ENCODE results near the gene CRTC3.

CRTC3 gene

GRCh38 chr15:90646662-90647305, 117.1 kb downstream of the CRTC3 start:
- TF ChIP-seq CTCF (conservative IDR thresholded peaks at IDR 0.05; ENCODE audit: control insufficient read depth, insufficient read depth, low read depth, low read length): no peak
- DNase-seq (ENCODE audit: low read depth): no peak
- H3K4me3 ChIP-seq (ENCODE audit: control insufficient read depth, low read depth, low read length): no peak overlapping the region

GRCh38 chr15:90647326-90647725, 117.6 kb downstream of the CRTC3 start:
- DNase-seq (ENCODE audit: low read depth): no peak
- no peak overlapping the region for H3K4me3 ChIP-seq (ENCODE audit: control insufficient read depth, low read depth, low read length)
- no peak for TF ChIP-seq CTCF (conservative IDR thresholded peaks at IDR 0.05; ENCODE audit: control insufficient read depth, insufficient read depth, low read depth, low read length)

GRCh38 chr15:90648137-90649070, 118.7 kb downstream of the CRTC3 start:
- no peak overlapping the region for H3K4me3 ChIP-seq (ENCODE audit: control insufficient read depth, low read depth, low read length)
- TF ChIP-seq CTCF (conservative IDR thresholded peaks at IDR 0.05; ENCODE audit: control insufficient read depth, insufficient read depth, low read depth, low read length): peak; percentile 96
- peak; percentile 89 for DNase-seq (ENCODE audit: low read depth)

GRCh38 chr15:90650117-90650955, 120.6 kb downstream of the CRTC3 start:
- TF ChIP-seq CTCF (conservative IDR thresholded peaks at IDR 0.05; ENCODE audit: control insufficient read depth, insufficient read depth, low read depth, low read length): no peak

GRCh38 chr15:90650956-90651689, 121.4 kb downstream of the CRTC3 start:
- TF ChIP-seq CTCF (conservative IDR thresholded peaks at IDR 0.05; ENCODE audit: control insufficient read depth, insufficient read depth, low read depth, low read length): no peak
- no peak overlapping the region for H3K4me3 ChIP-seq (ENCODE audit: control insufficient read depth, low read depth, low read length)
- DNase-seq (ENCODE audit: low read depth): no peak

More at GRCh38 chr15:90650117-90650955, 120.6 kb downstream of the CRTC3 start:
- peak; percentile 14 for DNase-seq (ENCODE audit: low read depth)
- no peak overlapping the region for H3K4me3 ChIP-seq (ENCODE audit: control insufficient read depth, low read depth, low read length)
